Measurements from ENCODE around the gene CLSTN1.
"Not testable (repeated sequence)": the region's sequence is repeated elsewhere in the genome, so short reads cannot be mapped to it uniquely, and the experiment has no call there.

Gene CLSTN1

DNA sequence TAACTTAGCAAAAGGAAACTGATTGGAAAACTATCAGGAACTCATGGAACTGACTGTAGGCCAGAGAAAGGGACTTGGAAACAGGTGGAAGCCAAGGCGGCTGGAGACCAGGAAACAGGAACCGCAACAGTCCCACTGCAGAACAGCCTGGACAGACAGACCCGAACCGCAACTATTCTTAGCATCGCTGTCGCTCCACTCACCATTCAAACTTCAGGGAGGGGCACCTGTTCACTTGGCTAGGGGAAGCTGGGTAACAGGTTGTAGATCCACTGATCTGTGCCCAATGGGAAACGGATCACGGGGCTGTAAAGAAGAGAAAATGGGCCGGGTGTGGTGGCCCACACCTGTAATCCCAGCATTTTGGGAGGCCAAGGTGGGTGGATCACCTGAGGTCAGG lies 61.9 kb downstream of the CLSTN1 start:
- DNase-seq (ENCODE audit: low spot score) = no peak

DNA sequence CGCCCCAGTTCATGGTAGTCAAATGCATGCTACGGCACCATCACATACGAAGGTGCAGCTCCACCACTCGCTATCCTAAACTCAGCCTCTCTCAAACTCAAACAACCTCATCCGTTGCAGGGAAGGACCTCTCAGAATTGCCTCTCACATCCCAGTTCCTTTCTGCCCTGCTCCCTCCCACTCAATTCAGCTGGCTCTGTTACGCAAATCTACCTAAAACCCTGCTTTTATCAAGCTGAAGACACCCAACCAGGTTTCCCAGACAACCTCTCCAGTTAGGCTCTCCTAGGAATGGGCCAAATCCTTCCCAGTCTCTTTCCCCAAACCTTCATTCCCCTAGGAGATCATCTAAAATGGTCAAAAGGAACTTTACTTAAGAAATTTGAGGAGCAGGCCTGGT lies 62.9 kb downstream of the CLSTN1 start:
- DNase-seq (ENCODE audit: low spot score) = no peak

DNA sequence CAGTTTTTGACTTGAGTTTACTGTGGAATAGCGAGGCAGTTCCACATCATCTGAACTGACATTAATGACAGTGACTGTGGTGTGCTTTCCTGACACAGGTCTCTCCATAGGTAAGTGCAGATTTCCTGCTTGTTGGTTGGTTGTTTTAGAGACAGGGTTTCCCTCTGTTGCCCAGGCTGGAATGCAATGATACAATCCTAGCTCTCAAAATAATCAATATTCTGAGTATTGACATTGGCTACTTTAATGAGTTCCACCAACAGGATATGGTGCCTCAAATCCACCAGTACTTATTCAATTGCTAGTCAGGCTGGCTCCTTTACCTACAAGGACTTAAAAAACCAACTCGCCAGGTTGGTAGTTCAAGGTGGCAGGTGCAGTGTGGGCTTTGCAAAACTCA lies 63.8 kb downstream of the CLSTN1 start:
- DNase-seq (ENCODE audit: low spot score) = no peak

DNA sequence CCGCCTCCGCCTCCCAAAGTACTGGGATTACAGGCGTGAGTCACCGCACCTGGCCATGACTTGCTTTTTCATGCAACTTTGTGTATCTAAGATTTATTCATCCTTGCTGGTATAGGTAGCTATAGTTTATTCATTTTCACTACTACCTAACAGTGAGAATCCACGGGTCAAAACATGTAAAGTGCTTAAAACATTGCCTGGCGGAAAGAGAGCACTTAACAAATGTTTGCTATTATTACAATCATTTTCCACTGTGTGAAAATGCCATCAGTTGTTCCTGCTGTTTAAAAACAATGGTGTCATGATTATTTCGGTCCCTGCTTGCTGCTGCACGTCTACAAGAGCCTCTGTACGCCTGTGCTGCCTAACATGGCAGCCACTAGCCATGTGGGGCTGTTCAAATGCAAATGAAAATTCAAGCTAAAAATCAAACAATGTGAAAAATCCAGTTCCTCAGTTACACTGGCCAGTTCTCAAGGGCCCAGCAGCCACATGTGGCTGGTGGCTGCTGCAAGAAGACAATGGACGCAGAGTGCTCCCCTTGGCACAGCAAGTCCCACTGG lies 65.1 kb downstream of the CLSTN1 start:
- no peak for DNase-seq (ENCODE audit: low spot score)

DNA sequence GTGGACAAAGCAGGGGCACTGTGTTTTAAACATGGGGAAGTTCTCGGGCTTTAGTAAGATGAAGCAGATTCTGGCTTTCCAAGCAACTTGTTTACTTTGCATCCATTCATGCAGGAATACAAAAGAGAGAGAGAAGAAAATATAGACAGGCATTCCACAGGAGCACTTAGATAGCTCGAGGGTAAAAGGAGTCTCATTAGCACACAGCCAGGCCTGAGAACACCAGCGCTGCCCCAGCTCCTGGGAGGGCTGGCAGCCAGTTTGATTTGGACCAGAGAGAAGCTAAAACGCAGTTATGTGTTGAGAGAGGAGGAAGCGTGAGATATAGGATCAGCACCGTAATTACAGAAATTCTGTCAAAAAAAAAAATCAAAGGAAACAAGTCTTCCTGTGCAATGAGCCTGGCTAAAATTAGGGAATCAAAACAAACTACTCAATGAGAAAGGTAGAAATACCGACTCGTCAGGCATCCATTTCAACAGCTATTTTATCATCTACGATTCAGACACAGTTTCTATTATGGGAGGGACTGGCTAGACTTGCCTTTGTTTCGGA lies 68.2 kb downstream of the CLSTN1 start:
- peak; percentile 27 for DNase-seq (ENCODE audit: low spot score)

DNA sequence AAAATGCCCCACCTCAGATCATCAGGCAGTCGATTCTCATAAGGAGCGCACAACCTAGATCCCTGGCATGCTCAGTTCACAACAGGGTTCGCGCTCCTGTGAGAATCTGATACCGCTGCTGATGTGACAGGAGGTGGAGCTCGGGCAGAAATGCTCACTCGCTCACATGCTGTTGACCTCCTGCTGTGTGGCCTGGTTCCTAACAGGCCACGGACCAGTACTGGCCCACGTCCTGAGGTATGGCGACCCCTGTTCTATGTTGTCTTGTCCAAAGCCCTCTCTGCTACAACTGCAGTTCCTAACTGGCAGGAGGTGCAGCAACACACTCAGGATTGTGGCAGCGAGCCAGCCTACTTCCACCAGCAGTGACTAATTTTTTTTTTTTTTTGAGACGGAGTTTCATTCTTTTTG lies 70.6 kb downstream of the CLSTN1 start:
- no peak for DNase-seq (ENCODE audit: low spot score)

DNA sequence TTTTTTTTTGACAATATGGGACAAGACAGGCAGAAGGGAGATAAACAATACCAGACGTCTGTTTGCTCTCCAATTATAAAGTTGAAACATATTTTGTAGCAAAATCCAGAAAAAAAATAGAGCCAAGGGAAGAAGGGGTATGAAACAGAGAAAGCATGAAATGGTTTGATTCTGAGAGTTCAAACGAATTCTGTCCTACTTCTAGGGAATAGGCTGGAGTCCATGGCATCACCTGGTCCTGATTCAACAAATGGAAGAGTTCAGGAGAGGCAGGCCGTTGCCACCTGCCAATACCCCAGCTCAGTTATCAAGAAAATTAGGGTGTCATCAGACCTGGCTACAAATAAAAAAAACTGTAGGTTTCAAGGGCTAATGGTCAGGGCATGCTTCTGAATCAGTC lies 71.8 kb downstream of the CLSTN1 start:
- DNase-seq (ENCODE audit: low spot score) = no peak

DNA sequence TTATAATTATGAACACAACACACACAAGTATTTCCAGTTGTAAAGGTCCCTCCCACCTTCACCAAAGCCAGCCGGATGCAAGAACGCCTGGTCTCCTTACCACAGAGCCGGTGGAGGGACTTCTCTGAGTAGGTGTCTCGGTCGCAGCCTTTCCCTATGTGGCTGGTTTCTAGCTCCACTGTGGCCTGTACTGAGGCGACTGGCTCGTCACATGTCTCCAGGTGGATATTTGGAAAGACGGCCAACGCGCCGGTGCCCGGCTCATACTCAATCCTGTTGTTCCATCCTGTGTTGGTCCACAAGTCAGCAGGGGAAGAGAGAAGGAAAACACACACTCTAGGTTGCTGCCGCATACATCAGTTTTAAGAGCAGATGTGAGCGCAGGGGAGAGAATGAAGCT lies 74.4 kb downstream of the CLSTN1 start:
- no peak for DNase-seq (ENCODE audit: low spot score)

DNA sequence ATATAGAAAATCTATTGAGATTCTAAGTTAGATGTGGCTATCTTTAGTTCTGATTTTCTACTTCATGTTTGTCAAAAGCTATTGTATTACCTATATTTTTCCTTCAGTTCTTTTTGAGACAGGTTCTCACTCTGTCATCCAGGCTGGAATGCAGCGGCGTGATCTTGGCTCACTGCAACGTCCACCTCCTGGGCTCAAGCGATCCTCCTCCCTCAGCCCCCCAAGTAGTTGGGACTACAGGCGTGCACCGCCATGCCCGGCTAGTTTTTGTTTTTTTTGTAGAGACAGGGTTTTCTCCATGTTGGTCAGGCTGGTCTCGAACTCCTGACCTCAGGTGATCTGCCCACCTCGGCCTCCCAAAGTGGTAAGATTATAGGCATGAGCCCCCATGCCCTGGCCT lies 75.4 kb downstream of the CLSTN1 start:
- DNase-seq (ENCODE audit: low spot score) = not testable (repeated sequence)

DNA sequence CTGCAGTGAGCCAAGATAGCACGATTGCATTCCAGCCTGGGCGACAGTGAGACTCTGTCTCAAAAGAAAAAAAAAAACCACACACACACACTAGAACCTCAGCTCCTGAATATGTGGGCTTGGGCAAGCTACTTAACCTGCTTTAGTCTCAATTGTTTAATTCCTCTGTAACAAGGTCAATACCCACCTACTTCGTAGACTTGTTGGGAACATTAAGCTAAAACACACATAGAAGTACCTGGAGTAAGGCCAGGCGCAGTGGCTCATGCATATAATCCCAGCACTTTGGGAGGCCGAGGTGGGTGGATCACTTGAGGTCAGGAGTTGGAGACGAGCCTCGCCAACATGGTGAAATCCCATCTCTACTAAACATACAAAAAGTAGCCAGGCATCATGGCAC lies 77.1 kb downstream of the CLSTN1 start:
- DNase-seq (ENCODE audit: low spot score) = no peak

DNA sequence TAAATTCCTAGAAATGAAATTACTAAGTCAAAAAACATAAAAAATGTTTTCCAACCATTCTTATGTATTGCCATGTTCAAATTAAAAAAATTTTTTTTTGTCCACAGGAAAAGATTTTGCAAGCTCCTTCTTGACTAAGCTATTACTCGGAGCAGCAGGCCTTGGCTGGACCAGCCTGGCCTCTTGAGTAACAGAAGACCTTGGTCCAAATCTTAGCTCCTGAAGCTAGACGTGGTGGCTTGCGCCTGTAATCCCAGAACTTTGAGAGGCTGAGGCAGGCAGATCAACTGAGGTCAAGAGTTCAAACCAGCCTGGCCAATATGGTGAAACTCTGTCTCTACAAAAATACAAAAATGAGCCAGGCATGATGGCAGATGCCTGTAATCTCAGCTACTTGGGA lies 77.6 kb downstream of the CLSTN1 start:
- DNase-seq (ENCODE audit: low spot score) = no peak

DNA sequence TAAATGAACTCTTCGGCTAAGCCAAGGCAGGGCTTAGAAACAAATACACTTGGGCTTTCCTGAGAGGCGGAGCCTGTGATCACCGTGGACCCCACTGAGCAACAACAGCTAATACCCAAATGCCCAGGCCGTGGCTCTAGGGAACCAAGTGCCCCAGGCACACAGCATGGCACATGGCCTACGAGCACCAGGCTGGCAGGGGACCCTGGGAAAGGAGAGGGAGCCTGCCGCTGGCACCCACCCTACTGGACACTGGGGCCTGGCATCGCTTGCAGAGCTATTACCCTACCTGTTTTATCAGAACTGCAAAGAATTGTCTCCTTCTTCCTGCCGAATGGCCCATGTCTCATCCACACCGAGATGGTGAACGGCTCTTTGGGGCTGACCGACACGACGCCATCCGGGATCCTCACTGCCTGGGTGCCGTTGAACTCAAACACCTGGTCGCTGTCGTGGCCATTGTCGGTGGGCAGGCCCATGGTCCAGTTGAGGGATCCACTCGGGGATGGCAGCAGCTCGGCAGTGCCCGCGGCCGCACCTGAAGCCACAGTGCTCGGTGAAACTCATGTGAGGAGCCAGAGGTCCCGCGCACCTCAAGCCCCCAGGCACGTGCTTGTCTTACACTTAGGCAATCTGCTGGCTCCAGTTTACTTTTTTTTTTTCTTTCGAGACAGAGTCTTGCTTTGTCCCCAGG lies 79.5 kb downstream of the CLSTN1 start:
- no peak for DNase-seq (ENCODE audit: low spot score)

DNA sequence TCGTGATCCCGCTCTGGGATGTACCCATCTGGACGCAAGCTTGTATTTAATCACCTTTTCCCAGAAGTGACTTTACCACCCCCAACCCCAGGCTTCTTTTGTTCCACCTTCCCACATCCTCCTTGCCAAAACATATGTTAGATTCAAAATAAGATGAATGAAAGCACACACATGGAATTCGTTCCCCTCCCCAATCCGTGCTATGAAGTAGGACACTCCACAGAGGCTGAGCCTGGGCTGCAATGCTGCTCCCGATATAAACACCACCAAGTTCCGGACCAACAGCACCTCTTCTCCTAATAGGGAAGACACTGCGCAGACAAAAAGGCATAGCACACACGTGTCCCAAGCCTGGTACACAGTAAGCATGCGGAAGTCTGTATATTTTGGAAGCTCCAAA lies 86.1 kb downstream of the CLSTN1 start:
- no peak for DNase-seq (ENCODE audit: low spot score)

DNA sequence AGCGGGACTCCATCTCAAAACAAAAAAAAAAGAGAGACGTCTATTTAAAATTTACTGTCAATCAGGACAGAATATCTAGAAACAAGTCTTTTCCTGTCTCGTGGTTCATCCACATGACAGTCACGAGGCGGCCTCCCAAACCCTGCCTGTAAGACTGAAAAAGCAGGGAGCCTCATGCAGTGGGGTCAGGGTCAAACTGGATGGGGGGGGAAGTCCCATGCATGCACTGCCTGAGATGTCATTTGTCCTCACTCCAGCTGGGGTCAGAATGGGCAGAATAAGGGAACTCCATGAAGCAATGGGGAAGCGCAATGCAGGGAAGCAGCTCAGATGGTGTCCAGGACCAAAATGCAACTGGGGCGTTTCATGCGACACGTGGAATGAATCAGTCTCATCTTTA lies 86.7 kb downstream of the CLSTN1 start:
- DNase-seq (ENCODE audit: low spot score) = peak; percentile 17

DNA sequence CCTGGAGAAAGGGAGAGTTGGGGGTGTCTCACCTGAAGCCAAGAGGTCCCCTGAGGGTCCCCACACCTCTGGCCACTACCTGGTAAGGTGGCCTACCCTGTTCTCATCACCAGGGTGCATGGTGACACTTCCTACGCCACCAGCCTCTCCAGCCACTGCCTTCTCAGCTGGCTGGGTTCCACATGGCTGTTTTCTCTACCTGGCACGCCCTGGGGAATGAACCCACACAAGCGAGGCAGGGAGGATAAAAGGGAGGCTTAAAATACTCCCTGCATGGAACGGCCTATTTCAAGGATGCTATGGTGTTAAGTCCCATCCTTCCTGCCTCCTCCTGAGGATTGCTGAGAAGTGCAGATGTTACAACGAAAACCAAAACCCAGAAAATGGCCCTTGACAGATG lies 87.5 kb downstream of the CLSTN1 start:
- no peak for DNase-seq (ENCODE audit: low spot score)

DNA sequence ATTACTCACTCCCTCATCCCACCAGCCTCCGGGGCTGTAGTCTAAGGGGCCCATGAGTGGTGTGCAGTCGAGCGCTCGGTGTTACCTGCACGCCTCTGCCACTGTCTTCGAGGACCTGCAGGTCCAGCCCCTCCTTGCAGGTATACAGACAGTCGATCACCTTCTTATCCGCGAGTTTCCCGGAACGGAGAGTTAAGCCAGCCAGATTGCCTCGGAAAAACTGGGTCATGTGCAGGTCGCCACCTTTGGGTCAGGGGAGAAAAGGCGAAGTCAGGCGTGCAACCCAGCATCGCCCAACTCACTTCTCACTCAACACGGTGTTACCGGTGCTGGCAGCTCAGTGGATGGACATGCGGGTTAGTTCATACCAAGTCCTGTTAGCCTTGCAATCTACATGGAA lies 88.0 kb downstream of the CLSTN1 start:
- no peak for DNase-seq (ENCODE audit: low spot score)

DNA sequence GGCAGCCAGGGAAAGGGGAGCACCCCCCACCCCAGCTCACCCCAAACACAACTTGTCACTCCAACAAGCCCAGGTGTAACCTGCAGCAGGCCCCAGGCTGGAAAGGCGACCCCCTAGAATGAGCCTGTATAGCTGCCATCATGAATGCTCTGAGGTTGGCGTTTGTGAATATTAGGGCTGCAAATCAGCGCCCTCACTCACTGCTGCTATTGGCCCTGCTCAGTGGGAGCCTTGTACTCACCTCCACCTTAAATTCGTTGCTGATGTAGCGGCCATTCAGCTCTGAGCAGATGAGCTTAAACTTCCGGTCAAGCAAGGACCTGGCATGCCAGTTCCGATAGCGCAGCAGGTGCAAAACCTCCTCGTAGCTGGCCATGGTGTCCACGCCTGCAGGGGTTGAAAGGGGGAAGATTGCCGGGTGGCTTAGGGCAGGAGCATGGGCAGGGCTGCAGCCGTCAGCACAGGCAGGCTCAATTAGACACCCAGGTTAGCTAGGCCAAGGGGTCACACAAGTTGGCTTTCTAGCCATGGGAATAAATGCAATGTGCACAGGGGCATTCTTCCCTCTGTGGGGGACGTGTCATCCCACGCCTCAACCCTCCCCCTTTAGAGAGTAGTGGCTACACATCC lies 90.5 kb downstream of the CLSTN1 start:
- DNase-seq (ENCODE audit: low spot score) = no peak

DNA sequence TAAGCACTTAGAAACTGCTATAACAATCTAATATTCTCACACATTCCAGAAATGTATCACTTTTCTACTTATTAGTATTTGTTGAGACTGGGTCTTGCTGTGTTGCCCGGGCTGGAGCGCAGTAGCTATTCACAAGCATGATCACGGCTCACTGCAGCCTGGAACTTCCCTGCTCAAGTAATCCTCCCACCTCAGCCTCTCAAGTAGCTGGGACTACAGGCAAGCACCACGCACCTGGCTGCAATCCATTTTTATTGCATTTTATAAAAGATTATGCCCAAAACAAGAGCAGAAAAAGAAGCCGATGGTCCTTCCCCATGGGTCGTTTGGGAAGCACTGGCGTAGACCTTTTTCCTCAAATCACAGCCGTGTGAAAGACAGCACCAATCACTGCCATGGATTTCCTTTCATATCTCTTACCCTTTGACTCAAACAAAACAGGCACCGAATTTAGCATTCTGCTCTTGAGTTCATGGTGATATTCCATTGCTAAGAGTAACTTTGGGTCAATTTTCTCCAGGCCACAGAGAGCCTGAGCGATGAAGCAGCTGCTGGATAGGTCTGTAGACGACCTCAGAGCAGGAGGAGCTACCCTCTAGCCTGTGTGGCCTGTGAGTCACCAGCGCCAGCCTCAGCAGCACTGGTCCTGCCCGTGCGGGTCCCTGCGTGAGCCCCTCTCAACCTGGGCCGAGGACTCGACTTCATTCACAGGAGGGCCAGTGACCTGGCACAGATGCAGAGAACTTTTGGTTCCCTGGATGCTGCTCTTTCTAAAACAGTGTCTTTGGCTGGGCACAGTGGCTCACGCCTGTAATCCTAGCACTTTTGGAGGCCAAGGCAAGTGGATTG lies 91.4 kb downstream of the CLSTN1 start:
- no peak for DNase-seq (ENCODE audit: low spot score)

DNA sequence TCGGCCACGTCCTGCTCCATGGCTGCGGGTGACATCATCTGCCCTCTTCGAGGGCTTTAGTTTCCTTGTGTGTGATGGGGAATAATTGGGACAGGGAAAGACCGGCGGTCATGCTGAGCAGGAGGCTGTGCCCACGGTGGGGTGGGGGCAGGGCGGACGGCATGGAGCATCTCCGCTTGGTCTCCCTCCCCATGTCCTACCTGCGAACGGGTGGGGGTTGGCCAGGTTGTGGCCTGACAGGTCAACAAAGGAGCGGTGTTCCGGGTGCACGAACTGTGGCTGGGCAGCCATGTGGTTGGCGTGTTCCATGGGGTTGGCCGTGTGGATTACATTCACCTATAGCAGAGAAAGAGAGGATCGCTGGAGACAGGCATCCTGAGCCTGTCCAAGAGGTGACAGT lies 92.2 kb downstream of the CLSTN1 start:
- DNase-seq (ENCODE audit: low spot score) = no peak

DNA sequence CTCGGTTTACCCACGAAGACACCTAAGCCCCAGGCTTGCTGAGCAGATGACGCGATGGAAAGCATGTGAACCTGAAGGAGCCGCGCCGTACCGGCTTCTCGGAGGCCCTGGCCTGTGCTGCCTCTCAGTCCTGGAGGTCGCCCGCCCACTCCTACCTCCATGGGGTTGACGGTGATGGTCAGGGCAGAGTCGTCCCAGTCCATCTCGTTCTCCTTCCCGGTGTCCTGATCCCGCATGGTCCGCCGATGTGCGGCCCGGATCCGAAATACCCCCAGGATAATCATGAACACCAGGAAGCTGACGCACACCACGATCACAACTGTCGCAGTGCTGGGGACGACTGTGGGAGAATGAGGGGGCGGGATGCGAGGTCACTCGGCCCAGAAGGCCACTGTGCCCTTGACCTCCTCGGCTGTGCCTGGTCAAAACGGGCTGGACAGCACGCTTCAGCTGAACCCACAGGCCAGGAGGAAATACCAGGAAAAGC lies 92.7 kb downstream of the CLSTN1 start:
- DNase-seq (ENCODE audit: low spot score) = no peak

DNA sequence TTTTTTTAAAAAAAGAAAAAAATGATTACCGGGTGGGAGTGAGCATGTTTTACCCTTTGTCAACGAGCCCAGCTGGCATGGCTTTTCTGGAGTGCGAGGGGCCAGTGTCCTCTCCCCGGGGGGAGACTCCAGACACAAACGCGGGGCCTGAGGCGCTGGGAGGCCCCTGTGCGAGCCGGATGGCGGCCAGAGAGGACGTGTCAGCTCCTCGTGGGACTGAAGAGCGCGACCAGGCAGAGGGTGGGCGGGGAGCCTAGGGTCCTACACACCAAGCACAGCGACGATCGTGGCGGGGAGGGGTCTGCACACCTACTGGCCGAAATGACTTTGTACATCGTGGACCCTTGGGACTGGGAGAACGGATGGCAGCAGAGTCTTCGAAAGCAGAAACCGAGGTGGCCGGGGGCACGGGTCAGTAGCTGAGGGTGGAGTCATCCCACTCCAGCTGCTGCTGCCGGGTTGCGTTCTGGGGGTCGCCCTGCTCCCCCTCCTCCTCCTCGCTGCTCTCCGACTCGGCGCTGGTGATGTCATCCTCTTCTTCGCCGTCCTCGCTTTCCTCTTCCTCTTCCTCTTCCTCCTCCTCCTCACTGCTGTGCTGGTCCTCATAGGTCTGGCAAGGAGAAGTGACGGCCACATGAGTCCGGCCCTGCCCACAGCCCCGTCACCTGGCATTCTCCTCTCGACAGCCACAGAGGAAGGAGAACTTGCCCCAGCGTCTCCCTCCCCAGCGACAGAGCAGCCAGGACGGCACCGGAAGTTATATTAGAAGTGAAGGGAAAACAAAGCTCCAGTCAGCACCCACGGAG lies 93.5 kb downstream of the CLSTN1 start:
- DNase-seq (ENCODE audit: low spot score) = no peak

DNA sequence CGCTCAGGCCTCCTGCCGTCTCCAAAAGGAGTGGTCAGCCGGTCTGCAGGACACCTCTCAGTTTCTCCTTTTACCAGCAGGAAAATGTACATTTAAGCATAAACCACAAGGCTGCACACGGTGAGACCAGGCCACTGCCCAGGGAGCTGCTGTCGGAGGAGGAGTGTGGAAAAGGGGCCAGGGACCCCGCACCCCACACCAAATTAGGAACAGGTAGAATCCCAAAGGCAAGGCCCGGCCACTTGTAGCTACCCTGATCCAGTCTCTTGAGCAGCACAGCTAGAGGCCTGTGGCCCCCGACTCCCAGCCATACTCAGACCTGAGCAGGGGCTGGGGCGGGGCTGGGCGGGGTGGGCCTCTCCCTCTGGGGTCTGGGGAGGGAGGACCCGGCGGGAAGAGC lies 94.2 kb downstream of the CLSTN1 start:
- no peak for DNase-seq (ENCODE audit: low spot score)
